Immature natural killer cell (primary cell): ENCODE data around the gene NTMT1. TPM values are rescaled to one million over a fixed set of nuclear protein-coding genes. Genes with fewer than 3 reads are reported as not detected.

ENCODE experiments used
- DNase-seq, 3 donors: peaks; one replicate each; pipeline ENCODE4 v3.0.0; 2022; ENCODE audit warnings: mixed read lengths in 1 of 3
- H3K27ac Mint-ChIP-seq, 6 donors: one replicate each; pipeline ENCODE4 v1.8.0; 2020; ENCODE audit warnings: mixed read lengths in 6 of 6, mild to moderate bottlenecking in 5 of 6, inconsistent platforms in 4 of 6, moderate library complexity in 3 of 6
- H3K27me3 Mint-ChIP-seq, 3 donors: one replicate each; pipeline ENCODE4 v1.8.0; 2020 to 2021; ENCODE audit warnings: low read depth in 3 of 3, mild to moderate bottlenecking in 3 of 3, mixed read lengths in 3 of 3, moderate library complexity in 3 of 3, inconsistent platforms in 1 of 3
- H3K36me3 Mint-ChIP-seq, 3 donors: one replicate each; pipeline ENCODE4 v1.8.0; 2020; ENCODE audit warnings: mixed read lengths in 3 of 3, inconsistent platforms in 2 of 3, mild to moderate bottlenecking in 2 of 3
- H3K4me1 Mint-ChIP-seq, 2 donors: one replicate each; pipeline ENCODE4 v1.8.0; 2020; ENCODE audit warnings: inconsistent platforms in 2 of 2, mild to moderate bottlenecking in 2 of 2, mixed read lengths in 2 of 2, moderate library complexity in 1 of 2
- H3K4me3 Mint-ChIP-seq, 5 donors: one replicate each; pipeline ENCODE4 v1.8.0; 2020; ENCODE audit warnings: mild to moderate bottlenecking in 5 of 5, mixed read lengths in 5 of 5, inconsistent platforms in 3 of 5, moderate library complexity in 3 of 5
- H3K9me3 Mint-ChIP-seq, 6 donors: one replicate each; pipeline ENCODE4 v1.8.0; 2020; ENCODE audit warnings: mild to moderate bottlenecking in 6 of 6, mixed read lengths in 6 of 6, inconsistent platforms in 4 of 6, moderate library complexity in 3 of 6
- polyA plus RNA-seq, 3 donors: library from polyadenylated mRNA; unstranded; fragments of 300-500 nt; fragmentation: Illumina TruSeq; gene quantifications; one replicate each; pipeline ENCODE4 v1.2.3, GENCODE V29; 2021

NTMT1 gene
- polyA plus RNA-seq, 3 donors from 2014 or later, result 33.8 to 41.3 (median 35.8) TPM

GRCh38 chr9:129604766-129605163, 21.2 kb upstream of the NTMT1 start:
- no peaks in the 10 kb centered on the region for H3K9me3 Mint-ChIP-seq
- H3K4me3 Mint-ChIP-seq, result peak overlapping the region in 3 of 5 donors; percentile 30 to 41 (median 40)
- peak overlapping the region; percentile 41 to 82 (median 75) for H3K27ac Mint-ChIP-seq
- peaks cover 4 to 6% (median 4%) of the 10 kb centered on the region in 3 donors for H3K27me3 Mint-ChIP-seq
- peaks cover 32 to 38% of the 10 kb centered on the region in 2 donors for H3K4me1 Mint-ChIP-seq
- H3K36me3 Mint-ChIP-seq, result no peaks in the 10 kb centered on the region
- DNase-seq, result no peak

DNA sequence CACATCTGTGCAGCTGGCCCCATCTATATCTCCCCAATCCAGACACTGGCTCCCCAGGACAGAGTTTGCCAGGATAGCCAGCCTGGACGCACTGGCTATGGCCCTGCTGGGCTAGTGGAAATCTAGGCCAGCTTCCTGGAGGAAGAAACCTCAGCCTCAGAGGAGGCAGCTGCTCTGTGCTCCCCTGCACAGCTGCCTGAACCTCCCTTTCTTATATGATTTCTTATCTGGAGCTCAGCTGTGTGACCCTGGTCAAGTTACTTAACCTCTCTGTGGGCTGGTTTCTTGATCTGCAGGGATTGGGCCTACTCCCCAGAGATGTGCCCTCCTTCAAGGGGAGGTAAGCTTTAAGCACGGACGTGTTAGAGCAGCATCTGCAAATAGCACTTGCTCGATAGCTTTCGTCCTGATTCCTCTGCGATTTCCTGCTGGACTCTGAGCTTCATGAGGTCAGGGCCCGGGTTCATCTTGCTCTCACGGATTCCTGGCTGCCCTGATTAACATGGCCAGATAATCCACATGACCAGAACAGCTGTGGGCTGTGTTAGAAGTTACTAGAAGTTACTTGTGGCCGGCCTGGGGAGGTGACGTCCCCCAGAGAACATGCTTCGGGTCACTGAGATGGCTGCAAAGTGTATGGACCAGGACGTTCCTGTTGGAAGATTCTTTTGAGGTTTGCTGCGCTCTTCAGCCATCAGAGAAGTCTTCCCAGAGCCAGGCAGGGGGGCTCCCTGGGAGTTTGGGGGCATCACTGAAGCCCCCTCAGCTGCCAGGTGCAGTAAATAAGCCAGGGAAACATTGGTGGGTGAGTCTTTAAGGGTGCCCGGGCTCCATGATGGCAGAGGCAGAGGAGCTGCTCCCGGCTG, 19.6 kb upstream of the NTMT1 start:
- DNase-seq, result no peak
- Mint-ChIP-seq H3K27me3 (peaks cover 4 to 10% (median 6%) of the 10 kb centered on the region in 3 donors), H3K4me1 (peaks cover 38 to 46% of the 10 kb centered on the region in 2 donors), H3K36me3 (no peaks in the 10 kb centered on the region), H3K9me3 (no peaks in the 10 kb centered on the region), H3K4me3 (peak overlapping the region in 1 of 5 donors; percentile 7), H3K27ac (peak overlapping the region in 5 of 6 donors; percentile 34 to 90 (median 48))

- no peak for DNase-seq
- Mint-ChIP-seq H3K27me3 (peaks cover 4 to 10% (median 6%) of the 10 kb centered on the region in 3 donors), H3K27ac (peak overlapping the region in 5 of 6 donors; percentile 41 to 90 (median 80)), H3K36me3 (no peaks in the 10 kb centered on the region), H3K4me3 (no peak overlapping the region), H3K4me1 (peaks cover 38 to 46% of the 10 kb centered on the region in 2 donors), H3K9me3 (no peaks in the 10 kb centered on the region)
Observed at GRCh38 chr9:129607027-129607387, 19.0 kb upstream of the NTMT1 start.

DNA sequence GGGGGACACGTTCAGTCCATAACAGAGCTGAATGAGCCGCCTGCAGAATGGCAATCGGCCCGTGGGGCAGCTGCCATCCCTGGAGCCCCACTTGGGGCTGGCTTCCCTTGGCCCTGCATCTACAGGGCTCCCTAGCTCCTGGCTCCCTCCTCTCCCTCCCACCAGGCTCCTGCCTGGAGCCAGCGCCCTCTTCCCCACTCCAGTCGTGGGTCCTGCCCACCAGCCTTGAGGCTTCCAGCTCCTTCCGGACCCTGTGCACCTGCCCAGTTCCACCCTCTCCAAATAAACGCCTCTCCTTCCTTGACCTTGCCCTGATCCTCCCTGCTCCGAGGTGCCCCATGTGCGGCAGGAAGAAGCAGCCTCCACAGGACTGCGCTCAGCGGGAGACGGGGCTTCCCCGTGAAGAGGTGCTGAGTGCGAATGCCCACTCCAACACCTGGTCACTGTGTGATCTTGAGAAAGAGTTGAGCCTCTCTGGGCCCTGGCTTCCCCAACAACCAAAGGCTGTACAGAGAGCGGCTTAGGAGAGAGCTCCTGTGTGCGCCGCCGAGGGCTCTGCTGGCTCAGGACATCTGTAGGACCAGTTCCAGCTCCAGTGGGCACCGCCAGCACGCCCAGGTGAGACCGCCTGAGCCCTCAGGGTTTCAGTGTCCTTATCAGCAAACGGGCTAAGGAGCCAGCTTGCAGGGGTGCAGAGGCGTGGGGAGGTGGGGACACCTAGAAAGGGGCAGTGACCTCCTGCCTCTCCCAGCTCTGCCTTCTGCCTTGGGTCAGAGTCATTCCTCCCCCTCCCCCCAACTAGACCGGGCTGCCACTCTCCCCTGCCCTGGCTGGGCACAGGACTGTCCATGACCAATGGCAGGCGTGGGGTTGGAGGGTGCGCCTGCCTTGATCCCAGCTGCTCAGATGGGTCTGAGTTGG, 17.1 kb upstream of the NTMT1 start:
- Mint-ChIP-seq H3K27ac (peak overlapping the region; percentile 25 to 93 (median 82)), H3K4me1 (peaks cover 37 to 46% of the 10 kb centered on the region in 2 donors), H3K36me3 (no peaks in the 10 kb centered on the region), H3K27me3 (peaks cover 4 to 12% (median 5%) of the 10 kb centered on the region in 3 donors), H3K9me3 (no peaks in the 10 kb centered on the region), H3K4me3 (peak overlapping the region; percentile 7 to 46 (median 24))
- no peak for DNase-seq

- H3K9me3 Mint-ChIP-seq, result no peaks in the 10 kb centered on the region
- no peaks in the 10 kb centered on the region for H3K36me3 Mint-ChIP-seq
- DNase-seq, result peak; percentile 86 to 88 (median 87)
- peak overlapping the region; percentile 82 to 94 (median 88) for H3K4me3 Mint-ChIP-seq
- peak overlapping the region; percentile 79 to 96 (median 92) for H3K27ac Mint-ChIP-seq
- peaks cover 33 to 42% of the 10 kb centered on the region in 2 donors for H3K4me1 Mint-ChIP-seq
- peaks cover 4 to 12% (median 5%) of the 10 kb centered on the region in 3 donors for H3K27me3 Mint-ChIP-seq
Observed at GRCh38 chr9:129609486-129610212, 16.3 kb upstream of the NTMT1 start.

DNA sequence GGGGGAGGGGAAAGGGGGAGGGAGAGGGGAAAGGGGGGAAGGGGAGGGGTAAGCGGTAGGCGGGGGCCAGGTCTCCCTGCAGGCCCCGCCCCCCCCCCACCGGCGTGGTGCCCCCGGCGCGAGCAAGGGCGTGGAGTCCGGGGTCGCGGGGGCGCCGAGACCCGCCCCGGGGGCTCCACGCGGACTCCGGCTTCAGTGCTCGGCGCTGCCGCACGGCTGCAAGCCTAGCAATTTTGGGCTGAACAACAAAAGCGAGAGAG, 15.8 kb upstream of the NTMT1 start:
- peaks cover 4 to 12% (median 5%) of the 10 kb centered on the region in 3 donors for H3K27me3 Mint-ChIP-seq
- no peaks in the 10 kb centered on the region for H3K36me3 Mint-ChIP-seq
- no peak for DNase-seq
- peaks cover 29 to 39% of the 10 kb centered on the region in 2 donors for H3K4me1 Mint-ChIP-seq
- H3K4me3 Mint-ChIP-seq, result peak overlapping the region in 3 of 5 donors; percentile 36 to 78 (median 38)
- no peaks in the 10 kb centered on the region for H3K9me3 Mint-ChIP-seq
- peak overlapping the region in 1 of 6 donors; percentile 83 for H3K27ac Mint-ChIP-seq

- H3K27ac Mint-ChIP-seq, result peak overlapping the region in 5 of 6 donors; percentile 55 to 84 (median 76)
- no peaks in the 10 kb centered on the region for H3K9me3 Mint-ChIP-seq
- peak overlapping the region; percentile 71 to 82 (median 78) for H3K4me3 Mint-ChIP-seq
- H3K36me3 Mint-ChIP-seq, result no peaks in the 10 kb centered on the region
- peaks cover 29 to 37% of the 10 kb centered on the region in 2 donors for H3K4me1 Mint-ChIP-seq
- peak; percentile 73 to 79 (median 79) for DNase-seq
- H3K27me3 Mint-ChIP-seq, result peaks cover 4 to 12% (median 5%) of the 10 kb centered on the region in 3 donors
Observed at GRCh38 chr9:129610473-129611306, 15.3 kb upstream of the NTMT1 start.

- Mint-ChIP-seq H3K9me3 (no peaks in the 10 kb centered on the region), H3K4me3 (peak overlapping the region in 4 of 5 donors; percentile 10 to 78 (median 32))
- DNase-seq, result no peak
Observed at GRCh38 chr9:129611307-129611800, 14.6 kb upstream of the NTMT1 start.

GRCh38 chr9:129612123-129612522, 13.8 kb upstream of the NTMT1 start:
- no peak overlapping the region for H3K4me3 Mint-ChIP-seq
- peaks cover 4 to 12% (median 5%) of the 10 kb centered on the region in 3 donors for H3K27me3 Mint-ChIP-seq
- H3K36me3 Mint-ChIP-seq, result no peaks in the 10 kb centered on the region
- peaks cover 23 to 27% of the 10 kb centered on the region in 2 donors for H3K4me1 Mint-ChIP-seq
- no peak for DNase-seq
- no peak overlapping the region for H3K27ac Mint-ChIP-seq
- H3K9me3 Mint-ChIP-seq, result no peaks in the 10 kb centered on the region

More at GRCh38 chr9:129611307-129611800, 14.6 kb upstream of the NTMT1 start:
- H3K36me3 Mint-ChIP-seq, result no peaks in the 10 kb centered on the region
- peak overlapping the region in 3 of 6 donors; percentile 55 to 79 (median 76) for H3K27ac Mint-ChIP-seq
- H3K27me3 Mint-ChIP-seq, result peaks cover 4 to 12% (median 5%) of the 10 kb centered on the region in 3 donors
- peaks cover 27 to 30% of the 10 kb centered on the region in 2 donors for H3K4me1 Mint-ChIP-seq

DNA sequence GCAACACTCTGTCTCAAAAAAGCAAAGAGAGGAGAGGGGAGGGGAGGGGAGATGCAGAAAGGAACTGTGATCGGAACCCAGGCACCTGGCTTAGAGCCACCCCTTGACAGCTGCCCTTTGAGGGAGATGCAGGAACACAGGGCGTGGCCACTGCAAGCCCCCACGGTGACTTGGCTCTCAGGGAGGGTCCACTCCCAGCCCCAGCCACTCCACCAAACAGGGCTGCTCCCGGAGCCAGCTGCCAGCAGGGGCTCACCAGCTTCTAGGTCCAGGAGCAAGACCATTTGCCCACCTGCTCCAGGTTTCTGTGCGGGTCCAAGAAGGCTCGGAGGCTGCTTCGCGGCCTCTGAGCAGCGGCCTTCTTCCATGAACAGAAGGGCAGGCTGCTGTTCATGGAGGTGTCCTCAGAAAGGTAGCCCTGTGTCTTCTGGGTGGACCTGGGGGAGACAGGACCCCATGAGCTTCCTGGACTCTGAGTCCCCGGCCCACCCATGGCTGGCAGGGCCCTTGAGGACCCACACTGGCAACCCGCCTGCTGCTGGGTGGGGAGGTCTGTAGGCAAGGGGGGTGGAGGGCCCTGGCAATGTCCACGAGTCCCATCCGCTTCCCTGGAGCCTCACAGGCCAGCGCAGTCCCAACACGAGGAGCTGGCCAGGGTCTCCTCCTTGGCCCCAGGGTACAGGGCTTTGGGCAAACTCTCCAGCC, 13.0 kb upstream of the NTMT1 start:
- no peak for DNase-seq
- Mint-ChIP-seq H3K27ac (no peak overlapping the region), H3K4me3 (no peak overlapping the region), H3K36me3 (no peaks in the 10 kb centered on the region), H3K27me3 (peaks cover 5 to 11% (median 6%) of the 10 kb centered on the region in 3 donors), H3K4me1 (peaks cover 16 to 19% of the 10 kb centered on the region in 2 donors), H3K9me3 (no peaks in the 10 kb centered on the region)

- peaks cover 13 to 16% of the 10 kb centered on the region in 2 donors for H3K4me1 Mint-ChIP-seq
- H3K4me3 Mint-ChIP-seq, result peak overlapping the region in 1 of 5 donors; percentile 42
- peaks cover 6 to 9% (median 7%) of the 10 kb centered on the region in 3 donors for H3K27me3 Mint-ChIP-seq
- H3K36me3 Mint-ChIP-seq, result no peaks in the 10 kb centered on the region
- H3K9me3 Mint-ChIP-seq, result no peaks in the 10 kb centered on the region
- H3K27ac Mint-ChIP-seq, result no peak overlapping the region
- DNase-seq, result no peak
Observed at GRCh38 chr9:129613520-129614175, 12.3 kb upstream of the NTMT1 start.
